Measurements from ENCODE around the gene CCDC57. TPM values are rescaled to one million over a fixed set of nuclear protein-coding genes. Genes with fewer than 3 reads are reported as not detected.

The CCDC57 gene
- total RNA-seq, 3 donors from 2014 or later, result 48.9 to 64.6 (median 60.5) TPM

DNA sequence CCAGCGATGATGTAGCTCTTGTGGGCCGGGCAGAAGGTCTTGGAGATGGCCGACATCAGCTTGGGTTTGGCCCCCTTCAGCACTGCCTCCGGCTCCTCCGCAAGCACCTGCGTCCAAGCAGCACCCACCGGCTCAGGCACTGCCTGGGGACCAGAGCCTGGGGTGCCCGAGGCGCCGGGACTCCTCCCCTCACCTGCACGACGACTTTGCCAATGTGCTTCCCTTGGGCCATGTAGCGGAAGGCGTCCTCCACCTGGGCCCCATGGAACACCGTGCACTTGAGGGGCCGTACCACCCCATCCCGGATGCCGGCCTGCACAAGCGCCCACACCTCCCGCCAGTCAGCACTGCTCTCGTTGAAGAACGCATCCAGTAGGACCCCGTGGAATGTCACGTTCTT is 129.6 kb downstream of the CCDC57 start:
- H3K4me1 Mint-ChIP-seq (ENCODE audit: low read depth), result no peaks in the 10 kb centered on the region
- peaks cover 2% of the 10 kb centered on the region for H3K36me3 Mint-ChIP-seq (ENCODE audit: insufficient read depth)
- no peak overlapping the region for H3K4me3 Mint-ChIP-seq
- no peaks in the 10 kb centered on the region for H3K9me3 Mint-ChIP-seq
- no peak for ATAC-seq
- no peaks in the 10 kb centered on the region for H3K27me3 Mint-ChIP-seq (ENCODE audit: low read depth)
- no peak for DNase-seq

DNA sequence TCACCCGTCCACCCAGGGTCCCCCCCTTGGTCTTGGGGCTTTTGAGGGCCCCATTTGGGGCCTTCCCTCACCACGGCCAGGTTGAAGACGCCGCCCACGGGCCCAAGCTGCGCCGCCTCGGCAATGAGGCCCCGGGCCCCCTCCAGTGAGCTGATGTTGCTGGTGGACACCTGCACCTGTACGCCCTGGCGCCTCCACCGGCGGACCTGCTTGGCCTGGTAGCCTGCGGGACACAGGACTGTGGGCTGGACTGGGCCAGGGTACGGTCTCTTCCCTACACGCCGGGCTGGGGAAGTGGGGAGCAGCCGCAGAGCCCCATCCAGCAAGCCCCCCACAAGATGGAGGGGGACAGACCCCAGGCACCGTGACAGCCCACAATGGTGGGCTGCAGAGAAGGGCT is 130.2 kb downstream of the CCDC57 start:
- DNase-seq (no peak), ATAC-seq (no peak)
- Mint-ChIP-seq H3K4me3 (no peak overlapping the region), H3K27me3 (ENCODE audit: low read depth) (no peaks in the 10 kb centered on the region), H3K4me1 (ENCODE audit: low read depth) (no peaks in the 10 kb centered on the region), H3K9me3 (no peaks in the 10 kb centered on the region), H3K36me3 (ENCODE audit: insufficient read depth) (peaks cover 2% of the 10 kb centered on the region)

DNA sequence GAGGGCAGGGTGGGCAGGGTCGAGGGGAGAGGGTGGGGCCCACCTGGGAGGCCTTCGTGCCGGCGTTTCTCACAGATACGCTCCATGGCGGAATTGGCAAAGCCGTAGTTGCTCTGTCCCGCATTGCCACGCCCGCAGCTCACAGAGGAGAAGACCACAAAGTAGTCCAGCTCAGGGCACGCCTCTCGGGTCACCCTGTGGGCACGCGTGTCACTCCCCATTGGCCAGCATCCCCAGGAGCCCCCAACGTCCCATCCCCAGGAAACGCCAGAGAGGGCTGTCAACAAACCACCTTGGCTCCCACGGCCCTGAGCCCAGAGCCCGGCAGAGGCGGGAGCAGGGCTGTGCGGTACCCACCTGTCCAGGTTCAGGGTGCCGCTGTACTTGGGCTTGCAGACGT is 130.7 kb downstream of the CCDC57 start:
- Mint-ChIP-seq H3K36me3 (ENCODE audit: insufficient read depth) (peaks cover 2% of the 10 kb centered on the region), H3K27me3 (ENCODE audit: low read depth) (no peaks in the 10 kb centered on the region), H3K4me1 (ENCODE audit: low read depth) (no peaks in the 10 kb centered on the region), H3K9me3 (no peaks in the 10 kb centered on the region), H3K4me3 (no peak overlapping the region)
- ATAC-seq (no peak), DNase-seq (no peak)

DNA sequence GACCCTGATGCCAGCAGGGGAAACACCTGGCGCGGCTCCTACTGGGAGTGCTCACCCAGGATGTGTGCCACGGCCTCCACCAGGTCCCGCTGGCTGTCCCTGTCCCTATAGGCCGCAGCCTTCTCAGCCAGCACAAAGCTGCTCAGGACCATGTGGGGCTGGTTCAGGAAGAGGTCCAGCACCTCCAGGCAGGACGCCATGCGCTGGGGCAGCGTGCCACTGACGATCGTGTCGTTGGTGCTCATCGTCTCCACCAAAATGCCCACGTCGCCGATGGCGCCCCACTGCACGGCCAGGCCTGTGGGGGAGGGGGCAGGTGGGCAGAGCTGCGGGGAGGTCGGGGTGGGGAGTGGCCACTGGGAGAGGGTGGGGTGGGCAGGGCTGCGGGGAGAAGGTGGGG is 131.1 kb downstream of the CCDC57 start:
- no peak for ATAC-seq

DNA sequence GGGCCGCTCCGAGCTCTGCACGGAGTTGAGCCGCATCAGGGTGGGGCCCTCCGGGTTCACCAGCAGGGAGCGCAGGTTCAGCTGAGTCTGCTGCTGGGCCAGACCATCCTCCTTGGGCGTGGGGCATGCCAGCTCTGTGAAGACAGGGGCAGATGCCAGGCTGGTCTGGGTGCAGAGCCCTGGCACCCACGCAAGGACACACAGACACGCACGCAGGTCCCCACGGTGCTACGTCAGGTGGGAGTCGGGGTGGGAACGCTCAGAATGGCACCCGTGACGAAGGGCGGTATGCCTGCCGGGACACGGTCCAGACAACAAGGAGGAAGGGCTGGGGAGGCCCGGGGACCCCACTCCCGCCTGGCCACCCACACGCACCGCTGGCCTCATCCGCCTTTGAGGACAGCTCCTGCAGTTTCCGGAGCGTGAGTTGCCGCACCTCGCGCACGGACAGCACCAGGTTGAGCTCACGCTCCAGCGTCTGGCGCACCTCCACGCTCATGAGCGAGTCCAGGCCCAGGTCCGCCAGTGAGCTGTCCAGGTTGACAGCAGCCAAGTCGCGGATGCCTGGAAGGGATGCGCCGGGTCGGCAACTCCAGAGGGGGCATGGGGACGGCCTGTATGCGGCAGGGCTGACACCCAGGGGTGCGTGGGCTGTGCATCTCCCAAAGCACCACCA is 131.7 kb downstream of the CCDC57 start:
- H3K9me3 Mint-ChIP-seq, result no peaks in the 10 kb centered on the region
- no peak for DNase-seq
- no peaks in the 10 kb centered on the region for H3K27me3 Mint-ChIP-seq (ENCODE audit: low read depth)
- no peak overlapping the region for H3K4me3 Mint-ChIP-seq
- no peak for ATAC-seq
- no peaks in the 10 kb centered on the region for H3K4me1 Mint-ChIP-seq (ENCODE audit: low read depth)
- H3K36me3 Mint-ChIP-seq (ENCODE audit: insufficient read depth), result peaks cover 2% of the 10 kb centered on the region

More for the DNA sequence above, 131.1 kb downstream of the CCDC57 start:
- Mint-ChIP-seq H3K9me3 (no peaks in the 10 kb centered on the region), H3K4me3 (no peak overlapping the region), H3K4me1 (ENCODE audit: low read depth) (no peaks in the 10 kb centered on the region), H3K27me3 (ENCODE audit: low read depth) (no peaks in the 10 kb centered on the region), H3K36me3 (ENCODE audit: insufficient read depth) (peaks cover 2% of the 10 kb centered on the region)
- DNase-seq, result no peak

DNA sequence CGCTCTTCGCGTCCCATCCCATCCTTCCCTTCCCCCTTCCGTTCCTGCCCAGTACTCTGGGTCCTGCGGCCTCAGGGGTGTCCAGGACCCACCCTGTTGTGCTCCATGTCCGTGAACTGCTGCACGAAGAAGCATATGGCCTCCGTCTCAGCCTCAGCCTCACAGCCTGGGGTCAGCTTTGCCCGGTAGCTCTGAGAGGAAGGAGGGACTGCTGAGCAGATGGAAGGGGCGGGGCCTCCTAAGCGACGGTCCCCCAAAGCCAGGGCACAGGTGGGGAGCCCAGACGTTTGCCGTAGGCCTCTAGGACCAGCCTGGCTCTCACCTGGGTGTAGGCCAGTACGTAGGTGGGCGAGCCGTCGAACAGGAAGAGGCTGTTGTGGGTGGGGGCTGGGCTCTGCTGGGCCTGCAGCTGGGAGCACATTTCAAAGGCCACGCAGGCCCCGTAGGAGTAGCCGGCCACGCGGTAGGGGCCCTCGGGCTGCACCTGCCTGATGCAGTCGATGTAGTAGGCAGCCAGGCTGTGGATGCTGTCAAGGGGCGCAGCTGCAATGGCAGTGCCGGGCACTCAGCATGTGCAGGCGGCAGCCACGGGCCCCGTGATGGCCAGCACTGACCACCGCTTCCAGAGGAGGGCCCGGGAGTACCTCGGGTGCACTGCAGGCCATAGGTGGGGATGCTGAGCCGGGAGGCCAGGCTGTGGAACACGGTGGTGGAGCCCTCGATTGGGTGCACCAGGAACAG is 132.4 kb downstream of the CCDC57 start:
- Mint-ChIP-seq H3K4me1 (ENCODE audit: low read depth) (no peaks in the 10 kb centered on the region), H3K4me3 (no peak overlapping the region), H3K9me3 (no peaks in the 10 kb centered on the region), H3K36me3 (ENCODE audit: insufficient read depth) (peaks cover 2% of the 10 kb centered on the region), H3K27me3 (ENCODE audit: low read depth) (no peaks in the 10 kb centered on the region)
- ATAC-seq (no peak), DNase-seq (no peak)

DNA sequence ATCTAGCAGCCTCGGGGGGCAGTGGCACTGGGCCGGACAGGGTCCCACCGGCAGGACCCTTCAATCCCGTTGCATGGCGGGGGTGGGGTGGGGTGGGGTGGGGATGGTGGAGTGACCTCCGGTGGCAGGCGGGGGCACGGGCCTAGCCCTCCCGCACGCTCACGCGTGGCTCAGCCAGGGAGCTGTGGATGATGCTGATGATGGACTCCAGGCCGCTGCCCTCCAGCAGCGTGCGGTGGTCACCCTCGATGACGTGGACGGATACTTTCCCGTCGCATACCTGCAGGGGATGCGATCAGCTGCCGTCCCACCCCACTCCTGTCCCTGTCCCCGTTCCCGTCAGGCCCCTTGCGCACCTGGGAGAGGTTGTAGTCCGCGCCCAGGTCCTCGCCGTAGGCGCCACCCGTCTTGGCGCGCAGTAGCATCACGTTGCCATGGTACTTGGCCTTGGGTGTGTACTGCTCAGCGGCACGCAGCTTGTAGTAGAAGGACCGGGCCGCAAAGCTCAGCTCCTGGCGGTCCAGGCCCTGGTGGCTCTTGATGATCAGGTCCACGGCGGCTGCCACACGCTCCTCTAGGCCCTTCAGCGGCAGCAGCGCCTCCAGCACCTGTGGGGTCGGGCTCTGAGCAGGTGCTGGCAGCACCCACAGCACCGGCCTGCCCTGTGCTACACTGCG is 133.5 kb downstream of the CCDC57 start:
- ATAC-seq (no peak), DNase-seq (no peak)
- Mint-ChIP-seq H3K9me3 (no peaks in the 10 kb centered on the region), H3K27me3 (ENCODE audit: low read depth) (no peaks in the 10 kb centered on the region), H3K36me3 (ENCODE audit: insufficient read depth) (peaks cover 2% of the 10 kb centered on the region), H3K4me3 (no peak overlapping the region), H3K4me1 (ENCODE audit: low read depth) (no peaks in the 10 kb centered on the region)

DNA sequence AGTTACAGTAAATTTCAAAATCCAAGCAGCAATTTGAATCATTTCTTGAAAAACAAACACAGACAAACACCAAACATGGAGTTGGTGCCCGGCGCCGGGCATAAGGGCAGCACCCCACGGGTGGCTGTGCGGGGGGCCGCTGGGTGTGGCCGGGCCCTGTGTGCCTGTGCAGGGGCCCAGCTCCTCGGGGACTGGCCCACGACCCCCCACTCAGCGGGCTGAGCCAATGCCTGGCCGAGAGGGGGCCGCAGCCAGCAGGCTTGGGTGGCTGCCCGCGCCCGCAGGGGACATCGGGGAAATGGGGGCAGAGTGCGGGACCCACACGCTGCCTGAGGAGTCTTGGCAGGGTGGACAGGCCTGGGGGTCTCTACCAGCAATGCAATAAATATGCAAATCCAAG is 134.2 kb downstream of the CCDC57 start:
- no peaks in the 10 kb centered on the region for H3K9me3 Mint-ChIP-seq
- no peak for DNase-seq
- ATAC-seq, result no peak
- H3K36me3 Mint-ChIP-seq (ENCODE audit: insufficient read depth), result peaks cover 2% of the 10 kb centered on the region
- no peaks in the 10 kb centered on the region for H3K4me1 Mint-ChIP-seq (ENCODE audit: low read depth)
- H3K27me3 Mint-ChIP-seq (ENCODE audit: low read depth), result no peaks in the 10 kb centered on the region
- no peak overlapping the region for H3K4me3 Mint-ChIP-seq

DNA sequence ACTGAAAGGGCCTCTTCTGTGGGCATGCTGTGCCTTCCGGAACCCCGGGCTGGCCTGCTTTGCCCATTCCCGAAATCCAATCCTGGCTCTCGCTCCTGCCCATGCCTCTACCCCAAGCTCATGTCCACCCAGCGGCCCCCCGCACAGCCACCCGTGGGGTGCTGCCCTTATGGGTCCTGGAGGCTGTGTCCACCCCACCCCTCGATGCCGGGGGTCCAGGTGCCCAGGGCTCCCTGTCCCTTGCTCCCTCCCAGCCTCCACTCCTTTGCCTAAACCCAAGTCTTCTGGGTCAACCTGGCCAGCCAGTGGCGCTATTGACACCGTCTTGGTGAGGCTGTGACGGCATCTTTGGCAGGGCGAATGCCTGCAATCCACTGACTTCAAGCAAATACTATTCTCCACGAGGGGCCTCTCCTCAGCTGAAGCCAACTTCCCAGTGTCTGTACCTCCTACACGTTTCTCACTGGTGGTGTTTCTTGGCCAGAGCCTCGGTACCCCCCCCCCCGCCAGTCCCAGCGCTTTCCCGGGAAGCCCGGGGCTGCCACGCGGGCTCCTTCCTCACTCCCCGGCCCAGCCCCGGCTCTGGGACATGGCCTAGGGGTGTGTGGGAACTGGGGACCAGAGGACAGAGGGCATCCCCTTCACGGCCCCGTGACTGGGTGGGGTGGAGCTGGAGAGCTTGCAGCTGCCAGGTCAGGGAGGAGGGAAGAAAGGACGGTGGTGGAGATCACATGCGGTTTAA is 134.9 kb downstream of the CCDC57 start:
- no peak overlapping the region for H3K4me3 Mint-ChIP-seq
- ATAC-seq (no peak), DNase-seq (no peak)
- H3K4me1 Mint-ChIP-seq (ENCODE audit: low read depth), result no peaks in the 10 kb centered on the region
- no peaks in the 10 kb centered on the region for H3K27me3 Mint-ChIP-seq (ENCODE audit: low read depth)
- H3K36me3 Mint-ChIP-seq (ENCODE audit: insufficient read depth), result peaks cover 2% of the 10 kb centered on the region
- no peaks in the 10 kb centered on the region for H3K9me3 Mint-ChIP-seq

DNA sequence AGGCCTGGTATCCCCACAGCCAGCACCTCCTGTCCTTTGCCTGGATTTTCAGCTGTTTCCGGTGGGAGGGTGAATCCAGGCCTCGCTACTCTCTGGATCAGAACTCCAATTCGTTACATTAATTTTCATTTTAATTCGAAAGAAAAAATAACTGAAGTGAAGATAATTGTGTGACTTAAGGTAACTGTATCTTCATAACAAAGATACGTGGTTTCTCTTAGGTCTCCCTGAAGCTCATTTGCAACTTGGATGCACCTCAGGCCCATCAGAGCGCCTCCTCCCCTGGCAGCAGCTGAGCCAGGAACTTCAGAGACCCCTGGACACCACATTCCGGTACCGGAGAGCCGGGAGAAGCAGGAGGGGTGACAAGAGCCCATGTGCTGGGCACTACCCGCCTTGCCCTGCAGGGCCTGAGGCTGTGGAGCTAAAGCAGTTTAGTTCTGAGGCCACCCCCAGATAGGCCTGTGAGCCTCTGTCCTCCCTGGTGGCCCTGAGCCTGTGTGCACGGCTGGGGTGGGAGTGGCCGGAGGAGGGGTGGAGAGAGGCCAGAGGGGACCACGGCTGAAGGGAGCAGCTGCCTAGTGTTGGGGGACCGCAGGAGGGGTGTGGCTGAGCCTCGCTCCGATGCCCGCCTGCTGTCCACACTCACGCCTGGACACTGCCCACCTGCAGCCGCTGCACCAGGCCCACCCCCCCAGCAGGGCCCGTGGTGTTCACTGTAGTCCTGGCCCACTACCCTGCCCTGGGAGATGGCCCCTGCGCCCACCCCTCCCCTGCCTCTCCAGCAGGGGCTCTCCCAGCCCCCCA is 135.7 kb downstream of the CCDC57 start:
- H3K4me1 Mint-ChIP-seq (ENCODE audit: low read depth), result no peaks in the 10 kb centered on the region
- peaks cover 2% of the 10 kb centered on the region for H3K36me3 Mint-ChIP-seq (ENCODE audit: insufficient read depth)
- H3K4me3 Mint-ChIP-seq, result no peak overlapping the region
- peak in 1 of 2 donors; percentile 14 for ATAC-seq
- no peaks in the 10 kb centered on the region for H3K9me3 Mint-ChIP-seq
- no peak for DNase-seq
- no peaks in the 10 kb centered on the region for H3K27me3 Mint-ChIP-seq (ENCODE audit: low read depth)

DNA sequence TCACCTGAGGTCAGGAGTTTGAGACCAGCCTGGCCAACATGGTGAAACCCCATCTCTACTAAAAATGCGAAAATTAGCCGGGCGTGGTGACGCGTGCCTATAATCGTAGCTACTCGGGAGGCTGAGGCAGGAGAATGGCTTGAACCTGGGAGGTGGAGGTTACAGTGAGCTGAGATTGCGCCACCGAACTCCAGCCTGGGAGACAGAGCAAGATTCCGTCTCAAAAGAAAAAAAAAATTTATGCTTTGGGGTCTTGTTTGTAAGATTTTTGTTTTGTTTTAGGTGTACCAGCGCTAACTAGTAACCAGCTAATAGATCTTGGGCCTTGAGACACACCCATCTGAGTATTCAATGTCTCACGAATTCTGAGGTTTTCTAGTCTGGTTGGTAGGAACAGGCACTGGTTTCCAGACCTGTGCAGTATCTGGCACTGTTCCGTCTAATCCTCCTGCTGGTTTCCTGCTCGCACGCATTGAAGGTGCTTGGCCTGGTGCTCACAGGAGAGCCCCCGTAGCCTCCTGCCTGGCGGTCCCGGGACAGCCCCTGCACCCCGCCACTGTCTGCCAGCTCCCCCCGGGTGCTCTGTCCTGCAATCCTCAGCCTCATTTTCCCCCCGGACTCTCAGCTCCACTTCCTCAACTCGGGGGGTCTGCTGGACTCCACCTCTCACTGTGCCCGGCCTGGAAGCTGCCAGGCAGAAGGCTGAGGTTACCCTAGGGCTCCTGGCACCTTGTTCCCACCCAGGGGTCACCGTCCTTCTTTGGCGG is 136.4 kb downstream of the CCDC57 start:
- no peaks in the 10 kb centered on the region for H3K27me3 Mint-ChIP-seq (ENCODE audit: low read depth)
- peaks cover 2% of the 10 kb centered on the region for H3K36me3 Mint-ChIP-seq (ENCODE audit: insufficient read depth)
- no peaks in the 10 kb centered on the region for H3K9me3 Mint-ChIP-seq
- no peak overlapping the region for H3K4me3 Mint-ChIP-seq
- no peak for DNase-seq
- H3K4me1 Mint-ChIP-seq (ENCODE audit: low read depth), result no peaks in the 10 kb centered on the region
- ATAC-seq, result peak in 1 of 2 donors; percentile 20

DNA sequence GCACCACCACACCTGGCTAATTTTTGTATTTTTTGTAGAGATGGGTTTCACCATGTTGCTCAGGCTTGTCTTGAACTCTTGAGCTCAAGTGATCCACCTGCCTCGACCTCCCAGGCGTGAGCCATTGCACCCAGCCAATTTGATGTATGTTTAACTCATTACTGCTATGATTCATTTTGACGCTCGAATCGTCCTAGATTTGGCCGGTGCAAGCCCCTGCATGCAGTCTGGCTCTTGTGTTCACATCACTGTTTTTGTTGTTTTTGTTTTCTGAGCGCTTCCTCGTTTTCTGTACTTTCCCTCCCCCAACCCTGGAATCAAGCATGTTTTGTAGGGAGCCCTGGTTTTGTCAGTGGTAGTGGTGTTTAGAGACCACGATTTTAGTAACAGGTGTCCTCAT is 139.2 kb downstream of the CCDC57 start:
- no peak for ATAC-seq
- H3K27me3 Mint-ChIP-seq (ENCODE audit: low read depth), result no peaks in the 10 kb centered on the region
- DNase-seq, result no peak
- H3K4me3 Mint-ChIP-seq, result no peak overlapping the region
- peaks cover 2% of the 10 kb centered on the region for H3K36me3 Mint-ChIP-seq (ENCODE audit: insufficient read depth)
- no peaks in the 10 kb centered on the region for H3K9me3 Mint-ChIP-seq
- H3K4me1 Mint-ChIP-seq (ENCODE audit: low read depth), result no peaks in the 10 kb centered on the region

DNA sequence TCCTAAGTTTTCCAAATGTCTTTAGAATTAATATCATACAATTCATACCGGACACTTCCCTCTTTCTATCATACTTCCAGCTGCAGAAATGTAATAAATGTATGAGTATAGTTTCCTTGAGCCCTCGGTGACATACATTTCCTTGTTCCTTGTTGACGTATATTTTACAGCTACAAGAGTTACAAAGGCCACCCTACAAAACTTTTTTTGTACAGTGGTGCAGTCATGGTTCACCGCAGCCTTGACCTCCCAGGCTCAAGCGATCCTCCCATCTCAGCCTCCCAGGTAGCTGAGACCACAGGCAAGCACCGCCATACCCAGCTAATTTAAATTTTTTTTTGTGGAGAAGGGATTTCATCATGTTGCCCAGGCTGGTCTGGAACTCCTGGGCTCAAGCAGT is 139.8 kb downstream of the CCDC57 start:
- no peaks in the 10 kb centered on the region for H3K27me3 Mint-ChIP-seq (ENCODE audit: low read depth)
- no peak for DNase-seq
- no peak overlapping the region for H3K4me3 Mint-ChIP-seq
- no peak for ATAC-seq
- H3K36me3 Mint-ChIP-seq (ENCODE audit: insufficient read depth), result no peaks in the 10 kb centered on the region
- H3K9me3 Mint-ChIP-seq, result no peaks in the 10 kb centered on the region
- H3K4me1 Mint-ChIP-seq (ENCODE audit: low read depth), result no peaks in the 10 kb centered on the region
